ENCODE data around the gene CHAT. TPM values are rescaled to one million over a fixed set of nuclear protein-coding genes. Genes with fewer than 3 reads are reported as not detected.

CHAT gene
- total RNA-seq, 2 donors from 2014 or later, result 0.26 TPM; not detected in 1

DNA sequence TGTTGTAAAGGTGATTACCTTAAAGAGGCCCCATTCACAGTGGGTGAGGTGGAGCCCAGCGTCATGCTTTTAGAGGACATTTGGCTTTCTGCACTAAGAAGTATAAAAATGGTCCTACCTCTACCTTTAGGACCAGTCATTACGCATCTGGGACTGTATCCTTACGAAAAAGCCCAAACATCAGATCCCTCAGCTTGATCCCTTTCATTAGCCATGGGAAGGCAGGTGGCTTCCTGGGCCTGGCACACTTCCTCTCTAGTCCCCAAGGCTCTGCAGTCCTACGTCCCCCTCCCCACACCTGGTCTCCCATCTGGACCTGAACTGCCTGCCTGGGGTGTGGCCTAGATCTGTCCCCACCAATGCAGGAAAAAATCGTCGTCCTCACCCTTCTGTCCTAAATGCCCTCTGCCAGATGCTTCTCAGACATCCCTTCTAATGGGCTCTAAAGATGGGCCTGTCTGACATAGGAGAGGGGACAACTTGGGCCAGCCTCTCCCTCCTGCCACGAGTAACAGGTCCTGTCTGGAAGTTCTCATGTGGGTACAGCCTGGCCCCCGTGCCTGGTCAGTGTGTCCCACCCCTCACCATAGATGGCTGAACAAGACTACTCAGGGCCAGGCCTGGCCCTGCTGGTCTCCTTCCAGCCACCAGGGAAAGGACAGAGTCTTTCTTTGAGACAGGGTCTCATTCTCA lies 15.5 kb upstream of the CHAT start:
- DNase-seq, result no peak

DNA sequence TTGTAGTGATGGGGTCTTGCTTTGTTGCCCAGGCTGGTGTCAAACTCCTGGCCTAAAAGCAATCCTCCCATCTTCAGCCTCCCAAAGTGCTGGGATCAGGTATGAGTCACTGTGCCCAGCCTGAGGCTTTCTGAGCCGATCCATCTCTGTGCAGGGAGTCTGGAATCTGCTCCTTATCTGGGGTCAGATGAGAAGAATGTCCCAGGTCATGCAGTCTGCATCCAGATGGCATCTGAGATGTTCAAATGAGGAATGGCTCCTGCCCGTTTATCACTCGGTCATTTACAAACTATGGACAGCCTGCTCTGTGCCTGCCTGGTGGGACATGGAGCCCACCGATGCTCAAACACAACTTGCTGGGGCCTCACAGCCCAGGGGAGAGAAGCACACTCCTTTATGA lies 14.9 kb upstream of the CHAT start:
- TF ChIP-seq, protein P1, sequence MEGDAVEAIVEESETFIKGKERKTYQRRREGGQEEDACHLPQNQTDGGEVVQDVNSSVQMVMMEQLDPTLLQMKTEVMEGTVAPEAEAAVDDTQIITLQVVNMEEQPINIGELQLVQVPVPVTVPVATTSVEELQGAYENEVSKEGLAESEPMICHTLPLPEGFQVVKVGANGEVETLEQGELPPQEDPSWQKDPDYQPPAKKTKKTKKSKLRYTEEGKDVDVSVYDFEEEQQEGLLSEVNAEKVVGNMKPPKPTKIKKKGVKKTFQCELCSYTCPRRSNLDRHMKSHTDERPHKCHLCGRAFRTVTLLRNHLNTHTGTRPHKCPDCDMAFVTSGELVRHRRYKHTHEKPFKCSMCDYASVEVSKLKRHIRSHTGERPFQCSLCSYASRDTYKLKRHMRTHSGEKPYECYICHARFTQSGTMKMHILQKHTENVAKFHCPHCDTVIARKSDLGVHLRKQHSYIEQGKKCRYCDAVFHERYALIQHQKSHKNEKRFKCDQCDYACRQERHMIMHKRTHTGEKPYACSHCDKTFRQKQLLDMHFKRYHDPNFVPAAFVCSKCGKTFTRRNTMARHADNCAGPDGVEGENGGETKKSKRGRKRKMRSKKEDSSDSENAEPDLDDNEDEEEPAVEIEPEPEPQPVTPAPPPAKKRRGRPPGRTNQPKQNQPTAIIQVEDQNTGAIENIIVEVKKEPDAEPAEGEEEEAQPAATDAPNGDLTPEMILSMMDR (IDR thresholded peaks at IDR 0.05), result no peak
- TF ChIP-seq POLR2A (IDR thresholded peaks at IDR 0.05), result no peak
- Histone ChIP-seq H3K9me3 (no peaks in the 10 kb centered on the region), H3K36me3 (replicated peaks in 1 of 2; ENCODE audit: insufficient read depth in 1 of 2, low read depth in 2 of 2) (no peaks in the 10 kb centered on the region), H3K4me1 (no peaks in the 10 kb centered on the region), H3K27me3 (no peaks in the 10 kb centered on the region), H3K4me3 (no peak overlapping the region), H3K27ac (no peak overlapping the region)
- 32 to 34% methylated on average over 4 of the region's 4 CpGs for WGBS, 2 donors
- DNase-seq, result no peak
- intact Hi-C loops (cut with DNase I), result no loop called here
- ATAC-seq, result no peak

More for the DNA sequence above, 15.5 kb upstream of the CHAT start:
- TF ChIP-seq, protein P1 (IDR thresholded peaks at IDR 0.05), result no peak
- TF ChIP-seq POLR2A (IDR thresholded peaks at IDR 0.05), result no peak
- H3K36me3 ChIP-seq (replicated peaks in 1 of 2; ENCODE audit: insufficient read depth in 1 of 2, low read depth in 2 of 2), result no peaks in the 10 kb centered on the region
- no peak overlapping the region for H3K4me3 ChIP-seq
- no peaks in the 10 kb centered on the region for H3K9me3 ChIP-seq
- H3K4me1 ChIP-seq, result no peaks in the 10 kb centered on the region
- intact Hi-C loops (cut with DNase I), result no loop called here
- WGBS, 2 donors, result 48 to 59% methylated on average over 6 to 8 of the region's 8 CpGs
- no peak for ATAC-seq
- H3K27ac ChIP-seq, result no peak overlapping the region
- H3K27me3 ChIP-seq, result no peaks in the 10 kb centered on the region

DNA sequence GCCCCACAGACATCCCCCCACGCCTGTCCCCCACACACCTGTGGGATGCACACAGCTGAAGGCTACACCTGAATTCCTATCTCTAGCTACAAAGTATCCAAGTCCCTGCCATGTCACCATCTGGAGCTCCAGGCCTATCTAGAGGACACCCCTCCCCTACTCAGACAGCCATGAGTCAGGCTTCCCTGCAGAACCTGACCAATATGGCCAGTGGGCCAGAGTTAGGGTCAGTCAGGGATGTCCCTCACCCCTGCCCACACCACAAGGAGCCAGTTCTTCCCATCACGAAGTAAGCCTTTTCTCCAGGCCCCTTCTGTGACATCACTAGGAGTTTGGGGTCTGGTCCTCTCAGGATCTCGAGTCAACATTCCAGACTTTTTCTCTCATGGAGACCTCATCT lies 14.3 kb upstream of the CHAT start:
- H3K4me3 ChIP-seq, result no peak overlapping the region
- DNase-seq, result no peak
- H3K9me3 ChIP-seq, result no peaks in the 10 kb centered on the region
- H3K27me3 ChIP-seq, result no peaks in the 10 kb centered on the region
- H3K27ac ChIP-seq, result no peak overlapping the region
- H3K36me3 ChIP-seq (replicated peaks in 1 of 2; ENCODE audit: insufficient read depth in 1 of 2, low read depth in 2 of 2), result no peaks in the 10 kb centered on the region
- no peak for TF ChIP-seq POLR2A (IDR thresholded peaks at IDR 0.05)
- TF ChIP-seq, protein P1 (IDR thresholded peaks at IDR 0.05), result no peak
- WGBS, 2 donors, result 36 to 41% methylated on average over 3 of the region's 3 CpGs
- H3K4me1 ChIP-seq, result no peaks in the 10 kb centered on the region
- ATAC-seq, result no peak
- intact Hi-C loops (cut with DNase I), result no loop called here

DNA sequence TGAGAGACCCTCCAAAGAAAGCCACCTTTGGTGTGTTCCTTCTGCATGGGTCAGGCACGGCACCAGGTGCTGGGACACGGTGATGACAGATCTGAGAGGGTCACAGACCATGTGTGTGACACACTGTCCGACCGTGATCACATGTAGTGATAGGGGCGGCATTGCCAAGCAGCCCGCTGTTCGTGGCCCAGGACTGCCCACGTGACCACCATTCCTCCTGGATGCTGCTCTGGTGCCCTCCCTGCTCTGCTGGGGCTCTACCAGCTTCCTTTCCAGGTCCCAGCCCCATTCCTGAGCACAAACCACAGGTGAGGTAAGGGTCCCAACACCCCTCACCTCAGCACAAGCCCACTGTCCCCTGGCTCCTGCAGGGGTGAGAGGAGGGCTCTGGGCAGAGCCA lies 13.8 kb upstream of the CHAT start:
- Histone ChIP-seq H3K36me3 (replicated peaks in 1 of 2; ENCODE audit: insufficient read depth in 1 of 2, low read depth in 2 of 2) (no peaks in the 10 kb centered on the region), H3K27ac (no peak overlapping the region), H3K9me3 (no peaks in the 10 kb centered on the region), H3K4me1 (no peaks in the 10 kb centered on the region), H3K4me3 (no peak overlapping the region), H3K27me3 (no peaks in the 10 kb centered on the region)
- WGBS, 2 donors, result 65 to 73% methylated on average over 6 to 8 of the region's 8 CpGs
- no peak for DNase-seq
- intact Hi-C loops (cut with DNase I), result no loop called here
- TF ChIP-seq, protein P1 (IDR thresholded peaks at IDR 0.05), result no peak
- no peak for TF ChIP-seq POLR2A (IDR thresholded peaks at IDR 0.05)
- no peak for ATAC-seq

DNA sequence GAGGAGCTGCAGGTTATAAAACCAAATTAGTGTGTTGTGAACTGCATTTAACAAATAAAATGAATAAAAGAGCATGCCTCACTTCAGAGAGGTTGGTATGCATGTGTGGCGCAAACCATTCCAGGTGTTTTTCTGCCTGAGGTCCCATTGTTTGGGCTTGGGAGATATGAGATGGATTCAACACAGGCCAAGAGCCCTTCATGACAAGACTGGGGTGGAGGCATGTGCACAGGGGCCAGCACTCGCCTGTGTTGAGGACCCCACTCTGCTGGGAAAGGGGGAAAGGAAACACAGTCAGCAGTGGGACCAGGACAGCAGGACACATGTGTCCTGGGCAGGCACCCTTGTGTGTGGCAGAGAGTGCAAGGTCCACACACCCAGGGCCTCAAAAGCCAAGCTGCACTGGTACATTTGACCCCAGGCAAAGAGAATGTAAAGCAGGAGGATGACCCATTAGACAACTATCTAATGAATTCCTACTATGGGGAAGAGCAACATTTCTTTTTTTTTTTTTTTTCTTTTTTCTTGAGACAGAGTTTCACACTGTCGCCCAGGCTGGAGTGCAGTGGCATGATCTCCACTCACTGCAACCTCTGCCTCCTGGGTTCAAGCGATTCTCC lies 12.9 kb upstream of the CHAT start:
- Histone ChIP-seq H3K4me3 (no peak overlapping the region), H3K36me3 (replicated peaks in 1 of 2; ENCODE audit: insufficient read depth in 1 of 2, low read depth in 2 of 2) (no peaks in the 10 kb centered on the region), H3K4me1 (no peaks in the 10 kb centered on the region), H3K27me3 (no peaks in the 10 kb centered on the region), H3K9me3 (no peaks in the 10 kb centered on the region), H3K27ac (no peak overlapping the region)
- DNase-seq, result no peak
- intact Hi-C loops (cut with DNase I), result no loop called here
- TF ChIP-seq, protein P1 (IDR thresholded peaks at IDR 0.05), result no peak
- no peak for TF ChIP-seq POLR2A (IDR thresholded peaks at IDR 0.05)
- no peak for ATAC-seq
- 60 to 61% methylated on average over 4 of the region's 4 CpGs for WGBS, 2 donors

All from body of pancreas (tissue), 4 donors.